ENCODE data around the gene TOX4. TPM values are rescaled to one million over a fixed set of nuclear protein-coding genes. Genes with fewer than 3 reads are reported as not detected.

TOX4 gene
- polyA plus RNA-seq, 6 donors from 2014 or later, result 59.6 to 110 (median 93.2) TPM

GRCh38 chr14:21475767-21476522, 1.1 kb upstream of the TOX4 start:
- Mint-ChIP-seq H3K4me3 (peak overlapping the region; percentile 93 to 100 (median 100)), H3K9me3 (no peaks in the 10 kb centered on the region), H3K4me1 (peaks cover 26 to 35% (median 32%) of the 10 kb centered on the region in 3 donors), H3K27me3 (no peaks in the 10 kb centered on the region), H3K27ac (peak overlapping the region in 5 of 6 donors; percentile 98 to 100 (median 100)), H3K36me3 (peaks cover 12 to 20% of the 10 kb centered on the region in 2 donors)
- ATAC-seq (ENCODE audit: low read depth in 2 of 2) (no peak), DNase-seq (no peak)

GRCh38 chr14:21476523-21476924, 471 bp upstream of the TOX4 start:
- peaks cover 12 to 20% of the 10 kb centered on the region in 2 donors for H3K36me3 Mint-ChIP-seq
- no peaks in the 10 kb centered on the region for H3K9me3 Mint-ChIP-seq
- H3K27me3 Mint-ChIP-seq, result no peaks in the 10 kb centered on the region
- H3K4me3 Mint-ChIP-seq, result peak overlapping the region; percentile 93 to 100 (median 100)
- H3K27ac Mint-ChIP-seq, result peak overlapping the region; percentile 98 to 100 (median 100)
- H3K4me1 Mint-ChIP-seq, result peaks cover 26 to 35% (median 32%) of the 10 kb centered on the region in 3 donors
- ATAC-seq (ENCODE audit: low read depth in 2 of 2), result peak; percentile 40 to 48
- DNase-seq, result no peak

GRCh38 chr14:21486640-21487087, 9.7 kb downstream of the TOX4 start:
- no peak overlapping the region for H3K4me3 Mint-ChIP-seq
- no peak for DNase-seq
- peaks cover 0 to 11% (median 6%) of the 10 kb centered on the region in 3 donors for H3K4me1 Mint-ChIP-seq
- ATAC-seq (ENCODE audit: low read depth in 2 of 2), result no peak
- no peaks in the 10 kb centered on the region for H3K9me3 Mint-ChIP-seq
- H3K27ac Mint-ChIP-seq, result no peak overlapping the region
- no peaks in the 10 kb centered on the region for H3K27me3 Mint-ChIP-seq
- H3K36me3 Mint-ChIP-seq, result peaks cover 8 to 15% of the 10 kb centered on the region in 2 donors

GRCh38 chr14:21494902-21495762, 18.1 kb downstream of the TOX4 start:
- no peak for DNase-seq
- H3K4me1 Mint-ChIP-seq, result peaks cover 0 to 2% (median 0%) of the 10 kb centered on the region in 3 donors
- ATAC-seq (ENCODE audit: low read depth in 2 of 2), result no peak
- peaks cover 22 to 23% of the 10 kb centered on the region in 2 donors for H3K36me3 Mint-ChIP-seq
- no peaks in the 10 kb centered on the region for H3K27me3 Mint-ChIP-seq
- H3K27ac Mint-ChIP-seq, result peak overlapping the region in 3 of 6 donors; percentile 11 to 64 (median 54)
- no peak overlapping the region for H3K4me3 Mint-ChIP-seq
- H3K9me3 Mint-ChIP-seq, result no peaks in the 10 kb centered on the region

- Mint-ChIP-seq H3K27me3 (no peaks in the 10 kb centered on the region), H3K27ac (no peak overlapping the region), H3K36me3 (peaks cover 23 to 30% of the 10 kb centered on the region in 2 donors), H3K9me3 (no peaks in the 10 kb centered on the region), H3K4me1 (peaks cover 0 to 2% (median 0%) of the 10 kb centered on the region in 3 donors), H3K4me3 (no peak overlapping the region)
- ATAC-seq (ENCODE audit: low read depth in 2 of 2) (no peak), DNase-seq (no peak)
These were observed 19.5 kb downstream of the TOX4 start for GRCh38 chr14:21496453-21496852.

GRCh38 chr14:21498540-21499526, 21.8 kb downstream of the TOX4 start:
- ATAC-seq (ENCODE audit: low read depth in 2 of 2), result peak; percentile 54 to 70
- Mint-ChIP-seq H3K27me3 (no peaks in the 10 kb centered on the region), H3K4me1 (peaks cover 0 to 8% (median 3%) of the 10 kb centered on the region in 3 donors), H3K27ac (peak overlapping the region in 4 of 6 donors; percentile 21 to 60 (median 40)), H3K36me3 (peaks cover 10 to 16% of the 10 kb centered on the region in 2 donors), H3K9me3 (no peaks in the 10 kb centered on the region), H3K4me3 (no peak overlapping the region)
- DNase-seq, result peak; percentile 29

- Mint-ChIP-seq H3K4me1 (peaks cover 8 to 14% (median 9%) of the 10 kb centered on the region in 3 donors), H3K27ac (peak overlapping the region in 1 of 6 donors; percentile 38), H3K27me3 (no peaks in the 10 kb centered on the region), H3K9me3 (no peaks in the 10 kb centered on the region), H3K36me3 (peaks cover 5 to 16% of the 10 kb centered on the region in 2 donors), H3K4me3 (no peak overlapping the region)
- ATAC-seq (ENCODE audit: low read depth in 2 of 2) (no peak), DNase-seq (no peak)
These were observed 24.6 kb downstream of the TOX4 start for GRCh38 chr14:21501568-21501967.

- Mint-ChIP-seq H3K4me1 (peaks cover 8 to 26% (median 9%) of the 10 kb centered on the region in 3 donors), H3K36me3 (peaks cover 5 to 16% of the 10 kb centered on the region in 2 donors), H3K4me3 (no peak overlapping the region), H3K27me3 (no peaks in the 10 kb centered on the region), H3K27ac (peak overlapping the region in 3 of 6 donors; percentile 18 to 84 (median 72)), H3K9me3 (no peaks in the 10 kb centered on the region)
- DNase-seq (no peak), ATAC-seq (ENCODE audit: low read depth in 2 of 2) (no peak)
These were observed 26.4 kb downstream of the TOX4 start for GRCh38 chr14:21503376-21503775.

GRCh38 chr14:21505012-21505553, 28.1 kb downstream of the TOX4 start:
- DNase-seq, result no peak
- Mint-ChIP-seq H3K36me3 (peaks cover 0 to 8% of the 10 kb centered on the region in 2 donors), H3K4me3 (no peak overlapping the region)

GRCh38 chr14:21506557-21506956, 29.6 kb downstream of the TOX4 start:
- ATAC-seq (ENCODE audit: low read depth in 2 of 2), result no peak
- H3K9me3 Mint-ChIP-seq, result peaks cover 0 to 3% (median 0%) of the 10 kb centered on the region in 7 donors
- H3K27ac Mint-ChIP-seq, result no peak overlapping the region
- H3K4me1 Mint-ChIP-seq, result peaks cover 30 to 52% (median 31%) of the 10 kb centered on the region in 3 donors
- H3K27me3 Mint-ChIP-seq, result no peaks in the 10 kb centered on the region
- DNase-seq, result no peak
- peaks cover 5 to 6% of the 10 kb centered on the region in 2 donors for H3K36me3 Mint-ChIP-seq
- H3K4me3 Mint-ChIP-seq, result peak overlapping the region in 1 of 8 donors; percentile 38

More at GRCh38 chr14:21505012-21505553, 28.1 kb downstream of the TOX4 start:
- H3K27me3 Mint-ChIP-seq, result no peaks in the 10 kb centered on the region
- H3K4me1 Mint-ChIP-seq, result peaks cover 20 to 42% (median 22%) of the 10 kb centered on the region in 3 donors
- peak; percentile 40 to 53 for ATAC-seq (ENCODE audit: low read depth in 2 of 2)
- no peaks in the 10 kb centered on the region for H3K9me3 Mint-ChIP-seq
- H3K27ac Mint-ChIP-seq, result peak overlapping the region in 3 of 6 donors; percentile 10 to 85 (median 54)

- Mint-ChIP-seq H3K27me3 (no peaks in the 10 kb centered on the region), H3K4me1 (peaks cover 26 to 52% (median 31%) of the 10 kb centered on the region in 3 donors), H3K27ac (peak overlapping the region in 4 of 6 donors; percentile 34 to 96 (median 76)), H3K36me3 (peaks cover 5 to 8% of the 10 kb centered on the region in 2 donors), H3K9me3 (peaks cover 0 to 3% (median 0%) of the 10 kb centered on the region in 7 donors), H3K4me3 (peak overlapping the region; percentile 97 to 100 (median 99))
- ATAC-seq (ENCODE audit: low read depth in 2 of 2), result no peak
- DNase-seq, result no peak
These were observed 32.6 kb downstream of the TOX4 start for GRCh38 chr14:21509432-21510143.

Data from naive B cell (primary cell).